Measurements from ENCODE around the gene VEPH1.

The VEPH1 gene

DNA sequence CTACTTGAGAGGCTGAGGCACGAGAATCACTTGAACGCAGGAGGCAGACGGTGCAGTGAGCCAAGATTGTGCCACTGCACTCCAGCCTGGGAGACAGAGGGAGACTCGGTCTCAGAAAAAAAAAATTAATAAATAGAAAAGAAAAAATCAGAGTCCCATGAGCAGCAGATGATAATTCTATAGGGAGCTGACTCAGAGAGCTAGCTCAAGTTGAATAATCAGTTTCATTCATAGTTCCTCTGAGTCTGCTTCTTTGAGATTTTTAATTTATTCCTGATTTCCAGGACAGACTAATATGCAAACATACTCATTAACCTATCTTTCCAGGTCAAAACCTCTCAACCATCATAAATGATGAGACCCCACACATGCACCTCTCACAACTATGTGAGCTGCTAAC is 121.6 kb downstream of the VEPH1 start:
- no peaks in the 10 kb centered on the region for H3K9me3 ChIP-seq (ENCODE audit: control insufficient read depth in 5 of 5, low read length in 5 of 5)
- H3K4me1 ChIP-seq (ENCODE audit: control insufficient read depth in 5 of 5, insufficient read depth in 5 of 5, low read length in 5 of 5), result peaks cover 0 to 7% (median 5%) of the 10 kb centered on the region in 5 donors
- H3K27ac ChIP-seq (ENCODE audit: low read depth, low read length), result no peak overlapping the region
- H3K27me3 ChIP-seq (ENCODE audit: control insufficient read depth in 5 of 5, insufficient read depth in 4 of 5, low read length in 5 of 5), result no peaks in the 10 kb centered on the region
- no peak overlapping the region for H3K9ac ChIP-seq (ENCODE audit: low read length in 5 of 5)
- no peak overlapping the region for H3K4me3 ChIP-seq (ENCODE audit: low read depth in 1 of 5, low read length in 5 of 5)
- no peaks in the 10 kb centered on the region for H3K36me3 ChIP-seq (ENCODE audit: control insufficient read depth in 5 of 5, insufficient read depth in 5 of 5, low read length in 5 of 5)

GRCh38 chr3:157379525-157380140 is 123.6 kb downstream of the VEPH1 start:
- Histone ChIP-seq H3K27ac (ENCODE audit: low read depth, low read length) (no peak overlapping the region), H3K4me1 (ENCODE audit: control insufficient read depth in 5 of 5, insufficient read depth in 5 of 5, low read length in 5 of 5) (peaks cover 0 to 6% (median 3%) of the 10 kb centered on the region in 5 donors), H3K9ac (ENCODE audit: low read length in 5 of 5) (no peak overlapping the region), H3K27me3 (ENCODE audit: control insufficient read depth in 5 of 5, insufficient read depth in 4 of 5, low read length in 5 of 5) (no peaks in the 10 kb centered on the region), H3K9me3 (ENCODE audit: control insufficient read depth in 5 of 5, low read length in 5 of 5) (no peaks in the 10 kb centered on the region), H3K4me3 (ENCODE audit: low read depth in 1 of 5, low read length in 5 of 5) (no peak overlapping the region), H3K36me3 (ENCODE audit: control insufficient read depth in 5 of 5, insufficient read depth in 5 of 5, low read length in 5 of 5) (no peaks in the 10 kb centered on the region)

GRCh38 chr3:157376603-157377300 is 126.5 kb downstream of the VEPH1 start:
- Histone ChIP-seq H3K4me1 (ENCODE audit: control insufficient read depth in 5 of 5, insufficient read depth in 5 of 5, low read length in 5 of 5) (no peaks in the 10 kb centered on the region), H3K27me3 (ENCODE audit: control insufficient read depth in 5 of 5, insufficient read depth in 4 of 5, low read length in 5 of 5) (no peaks in the 10 kb centered on the region), H3K27ac (ENCODE audit: low read depth, low read length) (no peak overlapping the region), H3K9ac (ENCODE audit: low read length in 5 of 5) (no peak overlapping the region), H3K36me3 (ENCODE audit: control insufficient read depth in 5 of 5, insufficient read depth in 5 of 5, low read length in 5 of 5) (no peaks in the 10 kb centered on the region), H3K9me3 (ENCODE audit: control insufficient read depth in 5 of 5, low read length in 5 of 5) (no peaks in the 10 kb centered on the region), H3K4me3 (ENCODE audit: low read depth in 1 of 5, low read length in 5 of 5) (no peak overlapping the region)

DNA sequence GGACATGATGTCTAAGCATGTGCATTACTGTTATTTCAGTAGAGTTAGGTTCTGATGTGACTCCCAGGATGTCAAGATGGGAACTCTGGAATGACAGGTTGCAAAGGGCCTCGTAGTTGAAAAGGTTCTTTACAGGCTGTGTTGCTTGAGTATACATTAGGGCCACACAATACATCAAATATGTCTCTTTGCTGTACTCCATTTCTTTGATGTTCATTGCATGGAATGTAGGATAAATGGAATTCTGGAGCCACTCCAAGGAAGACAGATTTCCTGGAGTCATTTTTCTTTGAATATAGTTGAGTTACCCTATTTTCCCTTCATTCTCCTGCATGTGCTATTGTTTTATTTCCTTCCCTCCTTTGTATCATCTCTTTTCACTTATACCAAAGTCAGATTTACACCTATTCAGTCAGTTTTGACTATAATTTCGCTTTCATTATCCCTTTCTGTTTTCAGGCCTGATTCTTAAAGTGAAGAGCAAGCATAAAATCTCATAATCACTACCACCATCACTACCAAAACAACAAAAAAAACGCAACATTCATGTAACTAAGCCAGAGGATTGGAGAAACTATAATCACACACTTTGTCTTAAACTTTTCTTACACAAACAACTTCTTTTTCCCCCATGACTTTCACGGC is 127.8 kb downstream of the VEPH1 start:
- H3K4me3 ChIP-seq (ENCODE audit: low read depth in 1 of 5, low read length in 5 of 5), result no peak overlapping the region
- H3K9me3 ChIP-seq (ENCODE audit: control insufficient read depth in 5 of 5, low read length in 5 of 5), result no peaks in the 10 kb centered on the region
- no peaks in the 10 kb centered on the region for H3K27me3 ChIP-seq (ENCODE audit: control insufficient read depth in 5 of 5, insufficient read depth in 4 of 5, low read length in 5 of 5)
- no peak overlapping the region for H3K27ac ChIP-seq (ENCODE audit: low read depth, low read length)
- H3K9ac ChIP-seq (ENCODE audit: low read length in 5 of 5), result no peak overlapping the region
- no peaks in the 10 kb centered on the region for H3K36me3 ChIP-seq (ENCODE audit: control insufficient read depth in 5 of 5, insufficient read depth in 5 of 5, low read length in 5 of 5)
- peaks cover 0 to 1% (median 0%) of the 10 kb centered on the region in 5 donors for H3K4me1 ChIP-seq (ENCODE audit: control insufficient read depth in 5 of 5, insufficient read depth in 5 of 5, low read length in 5 of 5)

GRCh38 chr3:157374933-157375332 is 128.3 kb downstream of the VEPH1 start:
- Histone ChIP-seq H3K9me3 (ENCODE audit: control insufficient read depth in 5 of 5, low read length in 5 of 5) (no peaks in the 10 kb centered on the region), H3K27me3 (ENCODE audit: control insufficient read depth in 5 of 5, insufficient read depth in 4 of 5, low read length in 5 of 5) (no peaks in the 10 kb centered on the region), H3K27ac (ENCODE audit: low read depth, low read length) (no peak overlapping the region), H3K36me3 (ENCODE audit: control insufficient read depth in 5 of 5, insufficient read depth in 5 of 5, low read length in 5 of 5) (no peaks in the 10 kb centered on the region), H3K4me1 (ENCODE audit: control insufficient read depth in 5 of 5, insufficient read depth in 5 of 5, low read length in 5 of 5) (peaks cover 0 to 6% (median 4%) of the 10 kb centered on the region in 5 donors), H3K4me3 (ENCODE audit: low read depth in 1 of 5, low read length in 5 of 5) (no peak overlapping the region), H3K9ac (ENCODE audit: low read length in 5 of 5) (no peak overlapping the region)

- Histone ChIP-seq H3K27me3 (ENCODE audit: control insufficient read depth in 5 of 5, insufficient read depth in 4 of 5, low read length in 5 of 5) (no peaks in the 10 kb centered on the region), H3K27ac (ENCODE audit: low read depth, low read length) (no peak overlapping the region), H3K9me3 (ENCODE audit: control insufficient read depth in 5 of 5, low read length in 5 of 5) (no peaks in the 10 kb centered on the region), H3K9ac (ENCODE audit: low read length in 5 of 5) (no peak overlapping the region), H3K4me1 (ENCODE audit: control insufficient read depth in 5 of 5, insufficient read depth in 5 of 5, low read length in 5 of 5) (peaks cover 0 to 15% (median 8%) of the 10 kb centered on the region in 5 donors), H3K36me3 (ENCODE audit: control insufficient read depth in 5 of 5, insufficient read depth in 5 of 5, low read length in 5 of 5) (no peaks in the 10 kb centered on the region), H3K4me3 (ENCODE audit: low read depth in 1 of 5, low read length in 5 of 5) (no peak overlapping the region)
These were observed 129.4 kb downstream of the VEPH1 start for GRCh38 chr3:157373783-157374182.

DNA sequence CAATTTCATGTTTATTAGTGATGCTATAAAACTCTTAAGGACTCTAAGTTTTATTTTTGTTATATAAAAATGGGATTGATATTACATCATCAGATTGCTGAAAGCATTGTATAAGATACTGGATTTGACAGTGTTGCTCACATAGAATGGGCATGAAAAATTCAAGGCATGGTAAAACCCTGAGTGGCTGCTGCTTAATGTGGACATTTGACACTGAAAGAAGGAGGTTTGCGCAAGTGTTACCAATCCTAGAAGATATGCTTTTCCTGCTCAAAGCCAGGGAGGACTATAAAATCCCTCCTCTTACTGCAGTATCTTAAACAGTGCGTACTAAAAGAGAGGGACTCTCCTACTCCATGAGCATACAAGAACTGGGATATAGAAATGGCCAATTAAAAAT is 132.3 kb downstream of the VEPH1 start:
- no peaks in the 10 kb centered on the region for H3K27me3 ChIP-seq (ENCODE audit: control insufficient read depth in 5 of 5, insufficient read depth in 4 of 5, low read length in 5 of 5)
- peaks cover 0 to 15% (median 8%) of the 10 kb centered on the region in 5 donors for H3K4me1 ChIP-seq (ENCODE audit: control insufficient read depth in 5 of 5, insufficient read depth in 5 of 5, low read length in 5 of 5)
- no peaks in the 10 kb centered on the region for H3K36me3 ChIP-seq (ENCODE audit: control insufficient read depth in 5 of 5, insufficient read depth in 5 of 5, low read length in 5 of 5)
- H3K9me3 ChIP-seq (ENCODE audit: control insufficient read depth in 5 of 5, low read length in 5 of 5), result no peaks in the 10 kb centered on the region
- H3K4me3 ChIP-seq (ENCODE audit: low read depth in 1 of 5, low read length in 5 of 5), result no peak overlapping the region
- H3K27ac ChIP-seq (ENCODE audit: low read depth, low read length), result no peak overlapping the region
- no peak overlapping the region for H3K9ac ChIP-seq (ENCODE audit: low read length in 5 of 5)

DNA sequence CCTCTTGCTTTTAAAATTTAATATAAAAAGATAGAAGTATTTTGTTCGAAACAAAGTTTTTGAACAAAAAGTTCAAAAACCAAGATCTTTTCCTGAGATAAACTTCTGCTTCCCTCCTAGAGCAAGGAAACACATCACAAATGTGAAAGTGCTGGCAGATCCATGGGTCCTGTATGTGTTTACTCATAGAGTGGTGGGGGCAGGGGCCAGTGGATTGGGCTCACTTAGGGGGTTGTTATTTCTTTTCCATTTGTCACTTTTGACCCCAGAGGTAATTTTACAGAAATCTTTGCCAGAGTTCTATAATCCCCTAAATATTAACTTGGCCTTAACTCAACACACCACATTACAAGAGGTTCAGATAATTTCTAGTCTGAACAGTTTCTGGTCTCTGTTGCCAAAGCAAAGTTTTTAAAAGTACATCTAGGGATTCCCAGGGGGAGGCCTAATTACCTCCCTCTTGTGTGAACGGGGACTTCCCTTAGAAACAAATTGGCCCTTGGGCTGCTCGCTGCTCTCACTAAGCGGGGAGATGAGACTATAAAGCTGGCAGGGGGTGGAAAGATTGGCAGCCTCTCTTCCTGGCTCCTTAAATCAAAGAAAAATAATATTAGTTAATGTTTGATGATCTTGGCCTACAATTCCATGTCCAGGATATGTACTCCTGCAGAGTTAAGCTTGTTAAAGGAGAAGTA is 133.3 kb downstream of the VEPH1 start:
- Histone ChIP-seq H3K36me3 (ENCODE audit: control insufficient read depth in 5 of 5, insufficient read depth in 5 of 5, low read length in 5 of 5) (no peaks in the 10 kb centered on the region), H3K27ac (ENCODE audit: low read depth, low read length) (no peak overlapping the region), H3K27me3 (ENCODE audit: control insufficient read depth in 5 of 5, insufficient read depth in 4 of 5, low read length in 5 of 5) (no peaks in the 10 kb centered on the region), H3K4me1 (ENCODE audit: control insufficient read depth in 5 of 5, insufficient read depth in 5 of 5, low read length in 5 of 5) (peaks cover 0 to 15% (median 8%) of the 10 kb centered on the region in 5 donors), H3K9me3 (ENCODE audit: control insufficient read depth in 5 of 5, low read length in 5 of 5) (no peaks in the 10 kb centered on the region), H3K4me3 (ENCODE audit: low read depth in 1 of 5, low read length in 5 of 5) (no peak overlapping the region), H3K9ac (ENCODE audit: low read length in 5 of 5) (no peak overlapping the region)

DNA sequence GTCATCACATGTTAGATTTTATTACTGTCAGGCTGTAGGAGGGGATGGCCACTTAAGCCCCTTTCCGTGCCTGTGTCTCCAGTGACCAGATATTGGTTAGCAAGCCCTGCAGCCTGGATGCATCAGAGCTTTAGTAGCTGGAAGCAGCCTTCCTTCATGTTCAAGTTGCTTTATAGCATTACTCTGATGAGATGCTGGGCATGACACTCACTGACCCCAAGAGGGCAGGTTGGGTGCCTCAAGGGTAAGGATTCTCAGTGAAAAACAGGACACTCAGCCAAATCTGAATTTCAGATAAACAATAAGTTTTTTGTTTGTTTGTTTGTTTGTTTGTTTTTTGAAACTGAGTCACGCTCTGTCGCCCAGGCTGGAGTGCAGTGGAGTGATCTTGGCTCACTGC is 135.0 kb downstream of the VEPH1 start:
- Histone ChIP-seq H3K27ac (ENCODE audit: low read depth, low read length) (no peak overlapping the region), H3K9me3 (ENCODE audit: control insufficient read depth in 5 of 5, low read length in 5 of 5) (no peaks in the 10 kb centered on the region), H3K27me3 (ENCODE audit: control insufficient read depth in 5 of 5, insufficient read depth in 4 of 5, low read length in 5 of 5) (no peaks in the 10 kb centered on the region), H3K4me1 (ENCODE audit: control insufficient read depth in 5 of 5, insufficient read depth in 5 of 5, low read length in 5 of 5) (peaks cover 0 to 15% (median 8%) of the 10 kb centered on the region in 5 donors), H3K36me3 (ENCODE audit: control insufficient read depth in 5 of 5, insufficient read depth in 5 of 5, low read length in 5 of 5) (no peaks in the 10 kb centered on the region), H3K9ac (ENCODE audit: low read length in 5 of 5) (no peak overlapping the region), H3K4me3 (ENCODE audit: low read depth in 1 of 5, low read length in 5 of 5) (no peak overlapping the region)

GRCh38 chr3:157363393-157363792 is 139.8 kb downstream of the VEPH1 start:
- peaks cover 0 to 17% (median 14%) of the 10 kb centered on the region in 5 donors for H3K4me1 ChIP-seq (ENCODE audit: control insufficient read depth in 5 of 5, insufficient read depth in 5 of 5, low read length in 5 of 5)
- no peak overlapping the region for H3K4me3 ChIP-seq (ENCODE audit: low read depth in 1 of 5, low read length in 5 of 5)
- H3K27me3 ChIP-seq (ENCODE audit: control insufficient read depth in 5 of 5, insufficient read depth in 4 of 5, low read length in 5 of 5), result no peaks in the 10 kb centered on the region
- H3K9ac ChIP-seq (ENCODE audit: low read length in 5 of 5), result no peak overlapping the region
- no peak overlapping the region for H3K27ac ChIP-seq (ENCODE audit: low read depth, low read length)
- H3K9me3 ChIP-seq (ENCODE audit: control insufficient read depth in 5 of 5, low read length in 5 of 5), result no peaks in the 10 kb centered on the region
- H3K36me3 ChIP-seq (ENCODE audit: control insufficient read depth in 5 of 5, insufficient read depth in 5 of 5, low read length in 5 of 5), result no peaks in the 10 kb centered on the region
